Measurements from ENCODE around the gene NUP210.

DNA sequence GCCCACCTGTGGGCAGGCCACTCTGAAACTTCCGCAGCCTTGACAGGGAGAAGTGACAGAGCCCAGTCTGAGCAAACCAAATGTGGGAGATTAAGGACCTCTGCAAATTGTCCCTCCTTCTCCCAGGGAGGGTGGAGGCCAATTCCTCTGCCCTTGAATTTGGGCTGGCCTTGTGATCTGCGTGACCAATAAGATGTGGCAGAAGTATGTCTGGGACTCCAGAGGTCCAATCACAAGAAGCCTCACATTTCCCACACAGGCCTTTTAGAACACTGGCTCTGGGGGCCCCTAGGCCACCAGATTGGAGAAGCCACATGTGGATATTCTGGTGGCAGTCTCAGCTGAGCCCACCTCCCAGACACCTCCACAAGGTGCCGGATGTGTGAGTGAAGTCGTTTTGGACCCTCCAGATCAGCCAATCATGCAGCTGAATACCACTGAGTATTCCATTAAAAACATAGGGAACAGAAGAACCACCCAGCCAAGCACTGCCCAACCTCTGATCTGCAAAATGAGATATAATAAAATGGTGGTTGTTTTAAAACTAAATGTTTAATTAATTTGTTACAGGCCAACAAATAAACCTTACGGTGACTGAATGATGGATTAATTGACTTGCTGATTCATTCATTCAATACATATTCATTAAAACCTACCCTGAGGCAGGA, 150.3 kb downstream of the NUP210 start:
- TF ChIP-seq, protein P1, sequence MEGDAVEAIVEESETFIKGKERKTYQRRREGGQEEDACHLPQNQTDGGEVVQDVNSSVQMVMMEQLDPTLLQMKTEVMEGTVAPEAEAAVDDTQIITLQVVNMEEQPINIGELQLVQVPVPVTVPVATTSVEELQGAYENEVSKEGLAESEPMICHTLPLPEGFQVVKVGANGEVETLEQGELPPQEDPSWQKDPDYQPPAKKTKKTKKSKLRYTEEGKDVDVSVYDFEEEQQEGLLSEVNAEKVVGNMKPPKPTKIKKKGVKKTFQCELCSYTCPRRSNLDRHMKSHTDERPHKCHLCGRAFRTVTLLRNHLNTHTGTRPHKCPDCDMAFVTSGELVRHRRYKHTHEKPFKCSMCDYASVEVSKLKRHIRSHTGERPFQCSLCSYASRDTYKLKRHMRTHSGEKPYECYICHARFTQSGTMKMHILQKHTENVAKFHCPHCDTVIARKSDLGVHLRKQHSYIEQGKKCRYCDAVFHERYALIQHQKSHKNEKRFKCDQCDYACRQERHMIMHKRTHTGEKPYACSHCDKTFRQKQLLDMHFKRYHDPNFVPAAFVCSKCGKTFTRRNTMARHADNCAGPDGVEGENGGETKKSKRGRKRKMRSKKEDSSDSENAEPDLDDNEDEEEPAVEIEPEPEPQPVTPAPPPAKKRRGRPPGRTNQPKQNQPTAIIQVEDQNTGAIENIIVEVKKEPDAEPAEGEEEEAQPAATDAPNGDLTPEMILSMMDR (IDR thresholded peaks at IDR 0.05) = no peak
- TF ChIP-seq, protein P2, sequence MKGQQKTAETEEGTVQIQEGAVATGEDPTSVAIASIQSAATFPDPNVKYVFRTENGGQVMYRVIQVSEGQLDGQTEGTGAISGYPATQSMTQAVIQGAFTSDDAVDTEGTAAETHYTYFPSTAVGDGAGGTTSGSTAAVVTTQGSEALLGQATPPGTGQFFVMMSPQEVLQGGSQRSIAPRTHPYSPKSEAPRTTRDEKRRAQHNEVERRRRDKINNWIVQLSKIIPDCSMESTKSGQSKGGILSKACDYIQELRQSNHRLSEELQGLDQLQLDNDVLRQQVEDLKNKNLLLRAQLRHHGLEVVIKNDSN (IDR thresholded peaks at IDR 0.05; ENCODE audit: borderline replicate concordance, low read depth) = no peak
- TF ChIP-seq EZH2phosphoT487 (IDR thresholded peaks at IDR 0.05; ENCODE audit: borderline replicate concordance, low read depth) = no peak
- TF ChIP-seq, protein P3, sequence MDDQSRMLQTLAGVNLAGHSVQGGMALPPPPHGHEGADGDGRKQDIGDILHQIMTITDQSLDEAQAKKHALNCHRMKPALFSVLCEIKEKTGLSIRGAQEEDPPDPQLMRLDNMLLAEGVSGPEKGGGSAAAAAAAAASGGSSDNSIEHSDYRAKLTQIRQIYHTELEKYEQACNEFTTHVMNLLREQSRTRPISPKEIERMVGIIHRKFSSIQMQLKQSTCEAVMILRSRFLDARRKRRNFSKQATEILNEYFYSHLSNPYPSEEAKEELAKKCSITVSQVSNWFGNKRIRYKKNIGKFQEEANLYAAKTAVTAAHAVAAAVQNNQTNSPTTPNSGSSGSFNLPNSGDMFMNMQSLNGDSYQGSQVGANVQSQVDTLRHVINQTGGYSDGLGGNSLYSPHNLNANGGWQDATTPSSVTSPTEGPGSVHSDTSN (IDR thresholded peaks at IDR 0.05) = no peak
- TF ChIP-seq EP300 (IDR thresholded peaks at IDR 0.05; ENCODE audit: borderline replicate concordance in 1 of 2, low read depth in 1 of 2, low read length in 1 of 2) = no peak
- no peak for TF ChIP-seq TAF1 (IDR thresholded peaks at IDR 0.05; ENCODE audit: borderline replicate concordance, low read depth, low read length)
- TF ChIP-seq FOXM1 (IDR thresholded peaks at IDR 0.05; ENCODE audit: low read depth) = no peak

Data from SK-N-SH (cell line).